NCI-H2107 treated with DMSO at 0.1 percent for 48 hours (cell line): ENCODE results near the gene ZKSCAN8.
"Not testable (repeated sequence)": the region's sequence is repeated elsewhere in the genome, so short reads cannot be mapped to it uniquely, and the experiment has no call there.

Experiments
- DNase-seq: peaks from one replicate; lab custom pipeline; 2025; ENCODE audit not compliant: unreplicated experiment; lab: John Stamatoyannopoulos, UW

The ZKSCAN8 gene

GRCh38 chr6:28141500-28142329 lies at the start of gene ZKSCAN8:
ZKSCAN8 (plus strand) TSS chr6:28141883; CDS start chr6:28148408, 6,525 bp downstream.
- DNase-seq: peak; percentile 69

- not testable (repeated sequence) for DNase-seq
Observed at GRCh38 chr6:28102222-28102621, 39.5 kb upstream of the ZKSCAN8 start.

- DNase-seq: not testable (repeated sequence)
Observed at GRCh38 chr6:28102699-28103098, 39.0 kb upstream of the ZKSCAN8 start.

- DNase-seq: peak; percentile 19
Observed at GRCh38 chr6:28104392-28105244, 37.1 kb upstream of the ZKSCAN8 start.

- DNase-seq: no peak
Observed at GRCh38 chr6:28105245-28105639, 36.4 kb upstream of the ZKSCAN8 start.

- no peak for DNase-seq
Observed at GRCh38 chr6:28107506-28107905, 34.2 kb upstream of the ZKSCAN8 start.

- no peak for DNase-seq
Observed at GRCh38 chr6:28111964-28112363, 29.7 kb upstream of the ZKSCAN8 start.

GRCh38 chr6:28115799-28116198 lies 25.9 kb upstream of the ZKSCAN8 start:
- no peak for DNase-seq

GRCh38 chr6:28117386-28118050 lies 24.2 kb upstream of the ZKSCAN8 start:
- DNase-seq: no peak

- DNase-seq: no peak
Observed at GRCh38 chr6:28118217-28118616, 23.5 kb upstream of the ZKSCAN8 start.

GRCh38 chr6:28121876-28122275 lies 19.8 kb upstream of the ZKSCAN8 start:
- no peak for DNase-seq

GRCh38 chr6:28122283-28122682 lies 19.4 kb upstream of the ZKSCAN8 start:
- not testable (repeated sequence) for DNase-seq

- peak; percentile 36 for DNase-seq
Observed at GRCh38 chr6:28124350-28124970, 17.2 kb upstream of the ZKSCAN8 start, which contains the start of gene ZSCAN16. ZSCAN16 (plus strand) TSS chr6:28124609; CDS start chr6:28125444, 835 bp downstream.

- DNase-seq: no peak
Observed at GRCh38 chr6:28124971-28125353, 16.7 kb upstream of the ZKSCAN8 start.

- no peak for DNase-seq
Observed at GRCh38 chr6:28125401-28125800, 16.3 kb upstream of the ZKSCAN8 start.

- no peak for DNase-seq
Observed at GRCh38 chr6:28134015-28134414, 7.7 kb upstream of the ZKSCAN8 start.

- DNase-seq: no peak
Observed at GRCh38 chr6:28134716-28135115, 7.0 kb upstream of the ZKSCAN8 start.

GRCh38 chr6:28135393-28135792 lies 6.3 kb upstream of the ZKSCAN8 start:
- no peak for DNase-seq

GRCh38 chr6:28136585-28137504 lies 4.8 kb upstream of the ZKSCAN8 start:
- DNase-seq: peak; percentile 37

GRCh38 chr6:28137505-28137981 lies 4.1 kb upstream of the ZKSCAN8 start:
- DNase-seq: no peak
